H1 (cell line): ENCODE data around the gene UBE2G2. TPM values are rescaled to one million over a fixed set of nuclear protein-coding genes. Genes with fewer than 3 reads are reported as not detected.

Experiments
- CTCF ChIA-PET: fragments of 300-600 bp; sonication (Branson Sonifier 250); formaldehyde crosslinking; loops from one replicate; lab custom pipeline; 2021; ENCODE audit not compliant: partially characterized antibody; lab: Charles Lee
- POLR2A ChIA-PET: fragments of 300-600 bp; sonication (Branson Sonifier 250); formaldehyde crosslinking; loops from one replicate; lab custom pipeline; 2021; ENCODE audit warnings: inconsistent platforms; ENCODE audit not compliant: partially characterized antibody; lab: Charles Lee
- DNase-seq, 2 experiments: peaks; one replicate each; pipeline versions ENCODE4 v3.0.0 to v3.0.0-alpha.2; 2010 to 2022; ENCODE audit warnings: low spot score in 2 of 2, low read depth in 1 of 2, mixed read lengths in 1 of 2
- FAIRE-seq: peaks from 2 replicates; lab custom pipeline; 2011; peaks lifted over from hg19 to GRCh38; lab: Jason Lieb, UNC
- H2AFZ ChIP-seq: 2 replicates; pipeline ENCODE4 v1.8.1; 2012; ENCODE audit warnings: low read length, inconsistent platforms
- H2AK5ac ChIP-seq: 2 replicates; pipeline ENCODE4 v1.6.1; 2013; ENCODE audit warnings: low read depth, low read length
- H2BK120ac ChIP-seq: replicated peaks from 2 replicates; pipeline ENCODE3; 2013; ENCODE audit warnings: low read depth, low read length, inconsistent platforms
- H2BK12ac ChIP-seq: 2 replicates; pipeline ENCODE4 v1.6.1; 2013; ENCODE audit warnings: low read depth, low read length
- H2BK15ac ChIP-seq: 2 replicates; pipeline ENCODE4 v1.6.1; 2013; ENCODE audit warnings: low read length
- H2BK20ac ChIP-seq: 2 replicates; pipeline ENCODE4 v1.6.1; 2013; ENCODE audit warnings: low read length
- H2BK5ac ChIP-seq: 2 replicates; pipeline ENCODE4 v1.6.1; 2013; ENCODE audit warnings: low read depth, low read length
- H3K14ac ChIP-seq: 2 replicates; pipeline ENCODE4 v1.6.1; 2013; ENCODE audit warnings: inconsistent platforms; ENCODE audit not compliant: insufficient read length
- H3K18ac ChIP-seq: 2 replicates; pipeline ENCODE4 v1.6.1; 2013; ENCODE audit warnings: low read length; ENCODE audit errors: extremely low read depth
- H3K23ac ChIP-seq: 2 replicates; pipeline ENCODE4 v1.6.1; 2013; ENCODE audit warnings: inconsistent platforms; ENCODE audit not compliant: insufficient read length
- H3K23me2 ChIP-seq: 2 replicates; pipeline ENCODE4 v1.6.1; 2013; ENCODE audit warnings: low read depth, low read length
- H3K27ac ChIP-seq: 2 replicates; pipeline ENCODE4 v1.6.1; 2011; ENCODE audit warnings: low read depth, low read length, inconsistent platforms
- H3K27me3 ChIP-seq, 4 experiments: replicated peaks in 1 of 4; 1 replicate in 1 of 4; 2 replicates in 3 of 4; pipeline versions ENCODE4 v1.6.1 to v1.8.1; 2011 to 2013; ENCODE audit warnings: low read length in 3 of 4, mild to moderate bottlenecking in 3 of 4, inconsistent platforms in 2 of 4, mixed read lengths in 2 of 4, moderate library complexity in 1 of 4; ENCODE audit not compliant: control insufficient read depth in 3 of 4, insufficient read depth in 3 of 4; ENCODE audit errors: extremely low read depth in 1 of 4
- H3K36me3 ChIP-seq, 4 experiments: 2 replicates each; pipeline versions ENCODE4 v1.6.1 to v1.8.1; 2011 to 2013; ENCODE audit warnings: mild to moderate bottlenecking in 4 of 4, low read length in 3 of 4, moderate library complexity in 2 of 4, control low read depth in 1 of 4, inconsistent platforms in 1 of 4; ENCODE audit not compliant: insufficient read depth in 4 of 4, control insufficient read depth in 2 of 4
- H3K4ac ChIP-seq: replicated peaks from 2 replicates; pipeline ENCODE3; 2013; ENCODE audit warnings: low read length, low read depth, mixed read lengths, inconsistent platforms; ENCODE audit not compliant: insufficient read length
- H3K4me1 ChIP-seq, 4 experiments: replicated peaks in 1 of 4; 1 replicate in 1 of 4; 2 replicates in 3 of 4; pipeline versions ENCODE4 v1.6.1 to v1.8.1; 2011 to 2013; ENCODE audit warnings: low read length in 3 of 4, inconsistent platforms in 2 of 4, mixed read lengths in 1 of 4; ENCODE audit not compliant: insufficient read depth in 4 of 4, control insufficient read depth in 3 of 4
- H3K4me2 ChIP-seq, 2 experiments: 2 replicates each; pipeline versions ENCODE4 v1.6.1 to v1.8.1; 2011 to 2013; ENCODE audit warnings: low read depth in 2 of 2, low read length in 2 of 2, control low read depth in 1 of 2, inconsistent platforms in 1 of 2, mild to moderate bottlenecking in 1 of 2; ENCODE audit not compliant: insufficient read depth in 1 of 2
- H3K4me3 ChIP-seq, 4 experiments: fragments of 200-600, 300-600 bp in 1 of 4; sonication (generic), shearing (Covaris generic), sonication (Bioruptor Twin) in 1 of 4; 2 replicates each; pipeline versions ENCODE4 v1.5.1 to v1.8.1; 2011 to 2016; ENCODE audit warnings: low read length in 4 of 4, low read depth in 3 of 4, control low read depth in 2 of 4, inconsistent platforms in 2 of 4, mild to moderate bottlenecking in 2 of 4, mixed read lengths in 1 of 4, moderate library complexity in 1 of 4; ENCODE audit not compliant: insufficient read depth in 2 of 4; ENCODE audit errors: extremely low read depth in 1 of 4
- H3K56ac ChIP-seq: replicated peaks from 2 replicates; pipeline ENCODE3; 2013; ENCODE audit warnings: low read depth, mild to moderate bottlenecking, mixed read lengths, low read length, inconsistent platforms; ENCODE audit not compliant: insufficient read length
- H3K79me1 ChIP-seq: 2 replicates; pipeline ENCODE4 v1.6.1; 2013; ENCODE audit warnings: low read depth, low read length, control low read depth
- H3K79me2 ChIP-seq, 2 experiments: 2 replicates each; pipeline versions ENCODE4 v1.6.1 to v1.8.1; 2012 to 2013; ENCODE audit warnings: low read length in 2 of 2, mild to moderate bottlenecking in 2 of 2, inconsistent platforms in 1 of 2; ENCODE audit not compliant: insufficient read depth in 2 of 2, control insufficient read depth in 1 of 2
- H3K9ac ChIP-seq, 4 experiments: replicated peaks in 1 of 4; 1 replicate in 1 of 4; 2 replicates in 3 of 4; pipeline versions ENCODE4 v1.6.1 to v1.8.1; 2011 to 2013; ENCODE audit warnings: low read depth in 3 of 4, low read length in 3 of 4, control low read depth in 2 of 4, mild to moderate bottlenecking in 2 of 4, moderate library complexity in 2 of 4, inconsistent platforms in 1 of 4; ENCODE audit errors: extremely low read depth in 1 of 4
- H3K9me3 ChIP-seq, 2 experiments: 2 replicates each; pipeline versions ENCODE4 v1.6.1 to v1.8.1; 2012 to 2013; ENCODE audit warnings: mild to moderate bottlenecking in 2 of 2, moderate library complexity in 2 of 2, control low read depth in 1 of 2, inconsistent platforms in 1 of 2, low read depth in 1 of 2, low read length in 1 of 2, mixed read lengths in 1 of 2; ENCODE audit not compliant: insufficient read depth in 2 of 2
- H4K20me1 ChIP-seq, 2 experiments: replicated peaks in 1 of 2; 2 replicates each; pipeline versions ENCODE3 to v1.8.1; 2011 to 2013; ENCODE audit warnings: inconsistent platforms in 2 of 2, low read length in 2 of 2, mild to moderate bottlenecking in 1 of 2; ENCODE audit not compliant: insufficient read depth in 2 of 2, control insufficient read depth in 1 of 2
- H4K5ac ChIP-seq: 2 replicates; pipeline ENCODE4 v1.6.1; 2013; ENCODE audit warnings: low read length, low read depth, mixed read lengths, inconsistent platforms; ENCODE audit not compliant: insufficient read length
- H4K8ac ChIP-seq: 2 replicates; pipeline ENCODE4 v1.8.0; 2013; ENCODE audit warnings: mild to moderate bottlenecking, moderate library complexity, low read length, inconsistent platforms; ENCODE audit not compliant: insufficient read depth; ENCODE audit errors: extremely low read depth
- H4K91ac ChIP-seq: replicated peaks from 2 replicates; pipeline ENCODE3; 2013; ENCODE audit warnings: low read length, mixed read lengths, inconsistent platforms; ENCODE audit not compliant: insufficient read length
- CBX8 ChIP-seq: fragments of 300-800, 300-1000 bp; sonication (generic); IDR thresholded peaks from 2 replicates; pipeline ENCODE4 v1.7.1; 2016; ENCODE audit warnings: low read depth, low read length, borderline replicate concordance
- CEBPB ChIP-seq: IDR thresholded peaks from 2 replicates; pipeline ENCODE4 v1.6.1; 2012; ENCODE audit warnings: low read depth, low read length
- CTBP2 ChIP-seq: IDR thresholded peaks from 2 replicates; pipeline ENCODE4 v1.7.0; 2011; ENCODE audit warnings: borderline replicate concordance, mild to moderate bottlenecking, moderate library complexity, mixed read lengths, low read length; ENCODE audit not compliant: insufficient read depth, insufficient read length
- EZH2 ChIP-seq: fragments of 200-600 bp; sonication (generic); IDR thresholded peaks from 2 replicates; pipeline ENCODE4 v1.7.1; 2012; ENCODE audit warnings: low read depth, mild to moderate bottlenecking, moderate library complexity, low read length, inconsistent platforms; ENCODE audit not compliant: severe bottlenecking
- GTF2F1 ChIP-seq: IDR thresholded peaks from 2 replicates; pipeline ENCODE4 v1.6.1; 2012; ENCODE audit warnings: low read depth, low read length, improper control_type of control experiment, borderline replicate concordance
- NRF1 ChIP-seq: IDR thresholded peaks from 2 replicates; pipeline ENCODE4 v1.6.1; 2011; ENCODE audit warnings: mild to moderate bottlenecking, low read depth, low read length, improper control_type of control experiment
- SAP30 ChIP-seq: fragments of 300-600 bp; sonication (generic); IDR thresholded peaks from 2 replicates; pipeline ENCODE4 v1.7.1; 2012; ENCODE audit warnings: low read length, moderate library complexity, mild to moderate bottlenecking, inconsistent platforms; ENCODE audit not compliant: insufficient read depth, insufficient replicate concordance
- SUZ12 ChIP-seq: fragments of 200-600 bp; sonication (generic); IDR thresholded peaks from 2 replicates; pipeline ENCODE4 v1.6.1; 2012; ENCODE audit warnings: mild to moderate bottlenecking, inconsistent platforms, low read length, moderate library complexity, mixed read lengths
- TAF1 ChIP-seq: IDR thresholded peaks from 2 replicates; pipeline ENCODE4 v1.6.1; 2011; ENCODE audit warnings: mild to moderate bottlenecking, low read depth, low read length
- YY1 ChIP-seq: IDR thresholded peaks from 2 replicates; pipeline ENCODE4 v1.6.1; 2011; ENCODE audit warnings: low read depth, mild to moderate bottlenecking, low read length
- WGBS, 2 experiments: shearing (Covaris generic) in 1 of 2; methylation state at CpG; one replicate each; pipeline versions ENCODE4 v1.1.6 to v1.1.7; 2013 to 2015; ENCODE audit warnings: low lambda C conversion rate in 2 of 2, mixed read lengths in 2 of 2, inconsistent platforms in 1 of 2, low coverage in 1 of 2, missing lambda C conversion rate in 1 of 2; ENCODE audit not compliant: insufficient replicate concordance in 2 of 2, insufficient coverage in 1 of 2, insufficient read length in 1 of 2; ENCODE audit errors: extremely low coverage in 1 of 2, missing lambda C conversion rate in 1 of 2; 5-methylcytosine and 5-hydroxymethylcytosine counted together
- polyA plus RNA-seq, 7 experiments: library from polyadenylated mRNA; depleted of rRNA in 3 of 7; stranded (reverse) in 5 of 7; unstranded in 2 of 7; fragments of >200 nt in 5 of 7; fragments of 200-250 nt in 2 of 7; gene quantifications; 1 replicate in 5 of 7; 2 replicates in 1 of 7; 4 replicates in 1 of 7; pipeline versions ENCODE4 v1.2.1 to v1.2.3, GENCODE V29; 2011 to 2013; ENCODE audit warnings: missing spikeins in 2 of 7, mixed read lengths in 2 of 7
- total RNA-seq: library from RNA; stranded (reverse); fragmentation: NEBNext Ultra II Directional; extraction: Animal tissue kit (Norgen Biotek cat#: 25700); gene quantifications from 2 replicates; pipeline ENCODE4 v1.2.1, GENCODE V29; 2021
- TF ChIP-seq, protein P1 (sequence below): IDR thresholded peaks from 2 replicates; pipeline ENCODE4 v1.6.1; 2011; ENCODE audit warnings: low read length, improper control_type of control experiment

Gene UBE2G2
- total and polyA plus RNA-seq, 2 of the 8 experiments (the other 6 are each of a cell fraction or from before 2014, with no cell fraction given) = 96.3 to 101 TPM

DNA sequence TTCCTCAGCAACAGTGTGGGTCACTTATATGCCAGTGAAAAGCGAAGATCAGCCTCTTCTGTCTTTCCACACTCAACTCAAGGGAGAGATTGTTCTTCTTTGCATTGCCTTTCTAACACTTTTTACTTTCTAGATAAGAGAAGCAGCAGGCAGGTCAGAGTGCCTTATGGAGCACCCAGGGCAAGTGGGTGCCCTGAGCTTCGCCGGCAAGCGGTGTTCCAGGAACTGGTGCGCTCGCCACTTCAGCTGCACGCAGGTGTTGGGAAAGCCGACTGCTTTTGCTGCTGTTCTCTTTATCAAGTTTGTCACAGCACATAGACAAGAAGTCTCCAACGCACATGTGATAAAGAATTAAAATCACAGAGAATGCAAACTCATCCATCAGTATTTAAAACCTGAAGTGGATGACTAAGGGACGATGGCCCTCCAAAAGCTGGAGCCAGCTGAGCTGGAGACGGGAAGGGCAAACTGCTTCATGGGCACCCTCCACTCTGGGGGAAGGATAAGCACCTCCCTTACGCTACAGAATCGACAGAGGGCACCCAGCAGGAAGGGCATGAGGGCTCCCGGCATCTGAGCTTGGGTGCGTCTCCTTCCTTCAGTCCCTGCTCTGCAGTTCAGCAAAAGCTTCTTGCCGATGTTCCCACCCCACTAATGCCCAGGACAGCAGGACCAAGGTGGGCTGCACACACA is 20.7 kb downstream of the UBE2G2 start:
- Histone ChIP-seq H2BK12ac (no peak overlapping the region), H3K4me3 (no peak overlapping the region), H3K27ac (no peak overlapping the region), H3K4me1 (no peaks in the 10 kb centered on the region), H2BK15ac (no peak overlapping the region), H3K23ac (no peak overlapping the region), H2AFZ (no peak overlapping the region), H4K20me1 (peaks cover 0 to 6% of the 10 kb centered on the region in 2 experiments), H3K4ac (no peak overlapping the region), H2BK20ac (no peak overlapping the region), H3K27me3 (no peaks in the 10 kb centered on the region), H4K91ac (no peak overlapping the region), H4K8ac (no peak overlapping the region; the same call in 1 of the 2 replicates), H3K9ac (no peak overlapping the region), H3K79me1 (peaks cover 6% of the 10 kb centered on the region), H3K36me3 (peaks cover 2 to 27% (median 11%) of the 10 kb centered on the region in 4 experiments; a peak in 5 of 8 replicates), H2BK120ac (no peak overlapping the region), H3K14ac (no peak overlapping the region), H3K18ac (no peak overlapping the region), H3K23me2 (no peaks in the 10 kb centered on the region), H3K79me2 (peaks cover 0 to 78% of the 10 kb centered on the region in 2 experiments), H2BK5ac (peak overlapping the region; percentile 56; the same call in 1 of the 2 replicates), H3K56ac (no peak overlapping the region), H4K5ac (no peak overlapping the region), H2AK5ac (no peak overlapping the region), H3K9me3 (peaks cover 0 to 4% of the 10 kb centered on the region in 2 experiments; a peak in 1 of 4 replicates), H3K4me2 (no peak overlapping the region)
- no peak for DNase-seq
- 89% methylated on average over 16 of the region's 16 CpGs; no CpG with 5 or more reads in 1 of the 2 experiments for WGBS, 2 experiments
- no peak for FAIRE-seq
- CTCF ChIA-PET = interaction anchor here (1.5 to 1.9 kb wide), 4 partner anchors 13 to 94 kb away, joined by 3 to 14 read pairs (median 5); no protein-coding TSS in a partner anchor
- POLR2A ChIA-PET = interaction anchor here (0.8 to 1.9 kb wide), 4 partner anchors 11 to 58 kb away, joined by 3 to 5 read pairs (median 4); partner anchors contain the start of gene UBE2G2
- TF ChIP-seq GTF2F1 = no peak
- no peak for TF ChIP-seq TAF1
- TF ChIP-seq EZH2 = no peak
- TF ChIP-seq CTBP2 = no peak
- TF ChIP-seq YY1 = no peak
- TF ChIP-seq CEBPB = no peak
- TF ChIP-seq CBX8 = no peak
- no peak for TF ChIP-seq SAP30
- TF ChIP-seq SUZ12 = no peak
- TF ChIP-seq NRF1 = no peak
- TF ChIP-seq, protein P1, sequence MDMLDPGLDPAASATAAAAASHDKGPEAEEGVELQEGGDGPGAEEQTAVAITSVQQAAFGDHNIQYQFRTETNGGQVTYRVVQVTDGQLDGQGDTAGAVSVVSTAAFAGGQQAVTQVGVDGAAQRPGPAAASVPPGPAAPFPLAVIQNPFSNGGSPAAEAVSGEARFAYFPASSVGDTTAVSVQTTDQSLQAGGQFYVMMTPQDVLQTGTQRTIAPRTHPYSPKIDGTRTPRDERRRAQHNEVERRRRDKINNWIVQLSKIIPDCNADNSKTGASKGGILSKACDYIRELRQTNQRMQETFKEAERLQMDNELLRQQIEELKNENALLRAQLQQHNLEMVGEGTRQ = no peak
